Jurkat, Clone E6-1 (cell line): ENCODE data around the gene PRR27.
"Not testable (repeated sequence)": the region's sequence is repeated elsewhere in the genome, so short reads cannot be mapped to it uniquely, and the experiment has no call there.

ENCODE experiments used
- DNase-seq: peaks from one replicate; pipeline ENCODE4 v3.0.0-alpha.2; 2011; ENCODE audit warnings: low read depth, low spot score
- H3K4me3 ChIP-seq: 2 replicates; pipeline ENCODE4 v1.5.1; 2011; ENCODE audit warnings: mild to moderate bottlenecking, low read length, control low read depth, moderate library complexity

The PRR27 gene

DNA sequence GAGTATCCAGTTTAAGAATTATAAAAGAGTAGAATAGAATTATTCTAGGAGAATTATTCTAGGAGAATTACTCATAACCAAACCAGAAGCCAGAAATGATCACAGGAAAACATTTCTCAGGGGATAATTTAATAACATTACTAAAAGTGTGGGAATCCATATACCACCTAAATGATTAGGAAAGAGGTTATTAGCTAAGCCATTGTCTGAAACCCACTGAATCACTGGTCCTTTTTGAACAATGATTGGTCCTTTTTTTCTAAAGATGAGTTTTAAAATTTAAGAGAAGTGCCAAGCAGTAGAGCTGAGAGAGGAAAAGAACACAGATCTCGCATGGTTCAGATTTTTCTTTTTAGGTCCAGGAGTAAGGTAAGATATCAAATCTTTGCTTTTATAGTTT lies 41.4 kb downstream of the PRR27 start, which contains the start of gene ODAM:
Gene ODAM, plus strand, starts transcription at position 301 of the 400 bp plus-strand sequence. CDS start 819 bp downstream, outside the sequence.
- DNase-seq: no peak
- H3K4me3 ChIP-seq: no peak within 1 kb of the TSS

DNA sequence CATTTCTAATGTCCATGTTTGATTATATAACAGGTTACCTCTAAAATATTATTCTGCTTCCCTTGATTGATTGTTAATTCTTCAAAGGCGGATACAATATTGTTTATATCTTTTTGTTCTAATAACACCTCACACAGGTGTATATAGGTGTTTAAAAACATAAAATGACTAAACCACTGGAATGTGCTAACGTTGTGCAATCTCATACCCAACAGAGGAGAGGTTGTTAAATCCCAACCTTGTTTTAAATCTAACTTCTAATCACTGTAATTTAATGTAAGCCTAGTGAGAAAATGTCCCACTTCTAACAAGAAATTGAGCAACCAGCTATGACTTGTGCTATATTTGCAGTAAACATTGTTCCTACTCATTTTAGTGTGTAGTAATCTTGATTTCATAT lies 42.8 kb downstream of the PRR27 start:
- DNase-seq: no peak

DNA sequence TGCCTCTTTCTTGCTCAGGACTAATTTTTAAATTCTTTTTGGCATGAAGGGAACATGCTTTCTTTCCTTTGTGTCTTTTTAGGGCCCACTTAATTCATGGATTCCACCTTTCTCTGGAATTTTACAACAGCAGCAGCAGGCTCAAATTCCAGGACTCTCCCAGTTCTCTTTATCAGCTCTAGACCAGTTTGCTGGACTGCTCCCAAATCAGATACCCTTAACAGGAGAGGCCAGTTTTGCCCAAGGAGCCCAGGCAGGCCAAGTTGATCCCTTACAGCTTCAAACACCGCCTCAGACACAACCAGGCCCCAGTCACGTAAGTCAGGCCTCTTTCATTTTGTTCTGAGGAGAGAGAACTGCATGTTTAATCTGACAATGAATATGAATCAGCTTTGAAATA lies 43.8 kb downstream of the PRR27 start:
- no peak for DNase-seq
- H3K4me3 ChIP-seq: no peak overlapping the region

More for the DNA sequence above, 42.8 kb downstream of the PRR27 start:
- no peak overlapping the region for H3K4me3 ChIP-seq

- H3K4me3 ChIP-seq: no peak overlapping the region
Measured at GRCh38 chr4:70203601-70204000, 49.6 kb downstream of the PRR27 start.

GRCh38 chr4:70212752-70213151 lies 58.7 kb downstream of the PRR27 start:
- not testable (repeated sequence) for H3K4me3 ChIP-seq, DNase-seq

More at GRCh38 chr4:70203601-70204000, 49.6 kb downstream of the PRR27 start:
- DNase-seq: no peak
